HEK293 (cell line): ENCODE results near the gene GPX3.

Experiments
- CTCF ChIA-PET: fragments of 350-600 bp; formaldehyde crosslinking; extraction: SDS; loops from one replicate; lab custom pipeline; 2021; ENCODE audit warnings: antibody characterized with exemption; lab: Yijun Ruan, JAX
- POLR2A ChIA-PET: fragments of 300-600 bp; formaldehyde crosslinking; extraction: SDS; loops from one replicate; lab custom pipeline; 2020; ENCODE audit warnings: antibody characterized with exemption, inconsistent platforms; lab: Yijun Ruan, JAX
- H3K27ac ChIP-seq: fragments of 200-500 bp; sonication (Bioruptor generic); 2 replicates; pipeline ENCODE4 v1.5.1; 2014; ENCODE audit warnings: low read depth, low read length, control low read depth, inconsistent platforms; ENCODE audit errors: extremely low read depth
- H3K36me3 ChIP-seq, 2 experiments: fragments of 200-500 bp in 1 of 2; sonication (Bioruptor generic) in 1 of 2; 1 replicate in 1 of 2; 2 replicates in 1 of 2; pipeline ENCODE4 v1.5.1; 2014 to 2017; ENCODE audit warnings: inconsistent platforms in 2 of 2, low read length in 2 of 2; ENCODE audit not compliant: control insufficient read depth in 2 of 2, insufficient read depth in 1 of 2
- H3K4me1 ChIP-seq: fragments of 200-500 bp; sonication (Bioruptor generic); 2 replicates; pipeline ENCODE4 v1.5.1; 2014; ENCODE audit warnings: mild to moderate bottlenecking, low read length, inconsistent platforms; ENCODE audit not compliant: control insufficient read depth, insufficient read depth
- H3K4me3 ChIP-seq: 2 replicates; pipeline ENCODE4 v1.5.1; 2011; ENCODE audit warnings: low read depth, mild to moderate bottlenecking, control low read depth, low read length, moderate library complexity
- H3K9me3 ChIP-seq: fragments of 200-500 bp; sonication (Bioruptor generic); 2 replicates; pipeline ENCODE4 v1.5.1; 2014; ENCODE audit warnings: low read depth, low read length, inconsistent platforms; ENCODE audit not compliant: control insufficient read depth, insufficient read depth
- EGR2 ChIP-seq: fragments of 450-650 bp; formaldehyde crosslinking; IDR thresholded peaks from 2 replicates; pipeline ENCODE4 v1.5.1; 2016; ENCODE audit warnings: low read depth, missing biosample characterization, missing genetic modification characterization
- GLIS1 ChIP-seq: fragments of 450-650 bp; formaldehyde crosslinking; IDR thresholded peaks from 2 replicates; pipeline ENCODE4 v1.5.1; 2016; ENCODE audit warnings: missing biosample characterization, missing genetic modification characterization
- KLF9 ChIP-seq: fragments of 450-650 bp; formaldehyde crosslinking; IDR thresholded peaks from 2 replicates; pipeline ENCODE4 v1.5.1; 2016; ENCODE audit warnings: missing biosample characterization, missing genetic modification characterization, low read depth
- SP2 ChIP-seq: fragments of 450-650 bp; formaldehyde crosslinking; IDR thresholded peaks from 2 replicates; pipeline ENCODE4 v1.5.1; 2016; ENCODE audit warnings: missing biosample characterization, missing genetic modification characterization
- SP3 ChIP-seq: fragments of 450-650 bp; formaldehyde crosslinking; IDR thresholded peaks from 2 replicates; pipeline ENCODE4 v1.5.1; 2016; ENCODE audit warnings: missing biosample characterization, missing genetic modification characterization
- ZBTB17 ChIP-seq: fragments of 450-650 bp; formaldehyde crosslinking; IDR thresholded peaks from 2 replicates; pipeline ENCODE4 v1.5.1; 2016; ENCODE audit warnings: missing biosample characterization, missing genetic modification characterization
- ZBTB20 ChIP-seq: fragments of 450-650 bp; formaldehyde crosslinking; IDR thresholded peaks from 2 replicates; pipeline ENCODE4 v1.5.1; 2016; ENCODE audit warnings: missing biosample characterization, missing genetic modification characterization
- ZBTB7A ChIP-seq: fragments of 450-650 bp; formaldehyde crosslinking; IDR thresholded peaks from 2 replicates; pipeline ENCODE4 v1.5.1; 2016; ENCODE audit warnings: low read depth, missing biosample characterization, missing genetic modification characterization
- ZEB2 ChIP-seq: fragments of 450-650 bp; formaldehyde crosslinking; IDR thresholded peaks from 2 replicates; pipeline ENCODE4 v1.5.1; 2016; ENCODE audit warnings: missing biosample characterization, missing genetic modification characterization
- ZFHX2 ChIP-seq: fragments of 450-650 bp; formaldehyde crosslinking; conservative IDR thresholded peaks from 2 replicates; pipeline ENCODE4 v1.5.1; 2016; ENCODE audit warnings: missing biosample characterization, missing genetic modification characterization
- ZNF335 ChIP-seq: fragments of 450-650 bp; formaldehyde crosslinking; conservative IDR thresholded peaks from 2 replicates; pipeline ENCODE4 v1.5.1; 2016; ENCODE audit warnings: missing biosample characterization, missing genetic modification characterization
- ZNF341 ChIP-seq: fragments of 450-650 bp; formaldehyde crosslinking; IDR thresholded peaks from 2 replicates; pipeline ENCODE4; 2016; ENCODE audit warnings: low read depth, missing biosample characterization, missing genetic modification characterization
- ZNF366 ChIP-seq: fragments of 450-650 bp; formaldehyde crosslinking; conservative IDR thresholded peaks from 2 replicates; pipeline ENCODE4 v1.5.1; 2016; ENCODE audit warnings: missing biosample characterization, missing genetic modification characterization
- ZNF610 ChIP-seq: fragments of 450-650 bp; formaldehyde crosslinking; IDR thresholded peaks from 2 replicates; pipeline ENCODE4 v1.5.1; 2016; ENCODE audit warnings: missing biosample characterization, missing genetic modification characterization, borderline replicate concordance
- ZNF621 ChIP-seq: fragments of 450-650 bp; formaldehyde crosslinking; IDR thresholded peaks from 2 replicates; pipeline ENCODE4 v1.5.1; 2017; ENCODE audit warnings: missing biosample characterization, missing genetic modification characterization
- ZNF626 ChIP-seq: fragments of 450-650 bp; sonication (Bioruptor Pico); formaldehyde crosslinking; IDR thresholded peaks from 2 replicates; pipeline ENCODE4 v1.5.1; 2018; ENCODE audit warnings: missing biosample characterization, missing genetic modification characterization, inconsistent platforms
- ZNF629 ChIP-seq: fragments of 450-650 bp; formaldehyde crosslinking; IDR thresholded peaks from 2 replicates; pipeline ENCODE4 v1.5.1; 2017; ENCODE audit warnings: missing biosample characterization, missing genetic modification characterization
- ZNF777 ChIP-seq: fragments of 450-650 bp; formaldehyde crosslinking; IDR thresholded peaks from 2 replicates; pipeline ENCODE4 v1.5.1; 2017; ENCODE audit warnings: missing biosample characterization, missing genetic modification characterization, borderline replicate concordance
- ZSCAN30 ChIP-seq: fragments of 450-650 bp; IDR thresholded peaks from 2 replicates; pipeline ENCODE4 v1.5.1; 2018; ENCODE audit warnings: missing biosample characterization, mild to moderate bottlenecking, missing genetic modification characterization, moderate library complexity
- ZXDB ChIP-seq: fragments of 450-650 bp; formaldehyde crosslinking; IDR thresholded peaks from 2 replicates; pipeline ENCODE4 v1.5.1; 2016; ENCODE audit warnings: missing biosample characterization, missing genetic modification characterization
- TF ChIP-seq, protein P1 (sequence below): fragments of 450-650 bp; formaldehyde crosslinking; conservative IDR thresholded peaks from 2 replicates; pipeline ENCODE4 v1.5.1; 2016; ENCODE audit warnings: low read depth, missing biosample characterization, missing genetic modification characterization
- TF ChIP-seq, protein P2 (sequence below): fragments of 450-650 bp; formaldehyde crosslinking; IDR thresholded peaks from 2 replicates; pipeline ENCODE4 v1.5.1; 2016; ENCODE audit warnings: missing biosample characterization, missing genetic modification characterization
- TF ChIP-seq, protein P3 (sequence below): fragments of 450-650 bp; formaldehyde crosslinking; optimal IDR thresholded peaks from 2 replicates; pipeline ENCODE3; 2016; ENCODE audit warnings: missing biosample characterization, mild to moderate bottlenecking, missing genetic modification characterization
- TF ChIP-seq, protein P4 (sequence below): fragments of 450-650 bp; formaldehyde crosslinking; IDR thresholded peaks from 2 replicates; pipeline ENCODE4 v1.5.1; 2017; ENCODE audit warnings: missing biosample characterization, missing genetic modification characterization

GPX3 gene, protein sequence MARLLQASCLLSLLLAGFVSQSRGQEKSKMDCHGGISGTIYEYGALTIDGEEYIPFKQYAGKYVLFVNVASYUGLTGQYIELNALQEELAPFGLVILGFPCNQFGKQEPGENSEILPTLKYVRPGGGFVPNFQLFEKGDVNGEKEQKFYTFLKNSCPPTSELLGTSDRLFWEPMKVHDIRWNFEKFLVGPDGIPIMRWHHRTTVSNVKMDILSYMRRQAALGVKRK

DNA sequence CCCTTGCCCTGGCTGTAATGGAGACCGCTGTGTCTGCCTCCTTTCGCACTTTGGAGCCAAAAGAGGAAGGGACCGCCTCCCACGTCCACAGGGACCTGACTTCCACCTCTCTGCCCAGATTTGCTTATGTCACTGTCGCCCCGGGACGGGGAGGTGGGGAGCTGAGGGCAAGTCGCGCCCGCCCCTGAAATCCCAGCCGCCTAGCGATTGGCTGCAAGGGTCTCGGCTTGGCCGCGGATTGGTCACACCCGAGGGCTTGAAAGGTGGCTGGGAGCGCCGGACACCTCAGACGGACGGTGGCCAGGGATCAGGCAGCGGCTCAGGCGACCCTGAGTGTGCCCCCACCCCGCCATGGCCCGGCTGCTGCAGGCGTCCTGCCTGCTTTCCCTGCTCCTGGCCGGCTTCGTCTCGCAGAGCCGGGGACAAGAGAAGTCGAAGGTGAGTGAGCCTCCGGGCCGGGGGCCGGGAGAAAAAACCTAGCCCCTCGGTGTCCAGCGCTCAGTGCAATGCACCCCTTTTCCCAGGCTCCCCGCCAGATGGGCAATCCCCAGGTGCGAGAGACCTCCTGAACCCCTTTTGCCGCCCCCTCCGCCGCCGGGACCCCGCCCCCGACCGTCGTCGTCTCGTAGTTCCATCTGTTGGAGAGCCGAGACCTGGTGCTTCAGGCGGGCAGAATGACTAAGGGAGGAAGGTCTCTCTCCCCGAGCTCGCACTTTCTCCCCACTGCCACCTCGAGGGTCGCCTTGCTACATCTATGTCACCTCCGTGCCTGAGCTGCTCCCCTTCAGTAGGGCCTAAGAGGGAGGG, at the start of gene GPX3:
Gene GPX3, plus strand, starts transcription at position 288 of the 807 bp plus-strand sequence. Its CDS starts 64 bp downstream, at position 352.
- Histone ChIP-seq H3K4me3 (peak within 1 kb of the TSS; percentile 60), H3K9me3 (no peaks in the 10 kb centered on the region), H3K36me3 (no peaks in the 10 kb centered on the region), H3K4me1 (no peaks in the 10 kb centered on the region), H3K27ac (no peak within 1 kb of the TSS; the same call in 1 of the 2 replicates)
- POLR2A ChIA-PET, result interaction anchor here (0.9 to 1.3 kb wide), 2 partner anchors 10 to 232 kb away, joined by 3 read pairs; partner anchors contain the start of gene GM2A
- CTCF ChIA-PET, result interaction anchor here (0.7 to 1.4 kb wide), 3 partner anchors 31 to 187 kb away, joined by 4 to 5 read pairs (median 4); no protein-coding TSS in a partner anchor
- 0 out of 2 replicates have a peak, but pooled peaks have one; percentile 18 for TF ChIP-seq ZNF366 (tag by site-specific recombination)
- TF ChIP-seq ZNF335, result peak; percentile 100
- no peak for TF ChIP-seq ZNF610 (tag by site-specific recombination)
- TF ChIP-seq ZNF341, result peak; percentile 50
- TF ChIP-seq, protein P1, sequence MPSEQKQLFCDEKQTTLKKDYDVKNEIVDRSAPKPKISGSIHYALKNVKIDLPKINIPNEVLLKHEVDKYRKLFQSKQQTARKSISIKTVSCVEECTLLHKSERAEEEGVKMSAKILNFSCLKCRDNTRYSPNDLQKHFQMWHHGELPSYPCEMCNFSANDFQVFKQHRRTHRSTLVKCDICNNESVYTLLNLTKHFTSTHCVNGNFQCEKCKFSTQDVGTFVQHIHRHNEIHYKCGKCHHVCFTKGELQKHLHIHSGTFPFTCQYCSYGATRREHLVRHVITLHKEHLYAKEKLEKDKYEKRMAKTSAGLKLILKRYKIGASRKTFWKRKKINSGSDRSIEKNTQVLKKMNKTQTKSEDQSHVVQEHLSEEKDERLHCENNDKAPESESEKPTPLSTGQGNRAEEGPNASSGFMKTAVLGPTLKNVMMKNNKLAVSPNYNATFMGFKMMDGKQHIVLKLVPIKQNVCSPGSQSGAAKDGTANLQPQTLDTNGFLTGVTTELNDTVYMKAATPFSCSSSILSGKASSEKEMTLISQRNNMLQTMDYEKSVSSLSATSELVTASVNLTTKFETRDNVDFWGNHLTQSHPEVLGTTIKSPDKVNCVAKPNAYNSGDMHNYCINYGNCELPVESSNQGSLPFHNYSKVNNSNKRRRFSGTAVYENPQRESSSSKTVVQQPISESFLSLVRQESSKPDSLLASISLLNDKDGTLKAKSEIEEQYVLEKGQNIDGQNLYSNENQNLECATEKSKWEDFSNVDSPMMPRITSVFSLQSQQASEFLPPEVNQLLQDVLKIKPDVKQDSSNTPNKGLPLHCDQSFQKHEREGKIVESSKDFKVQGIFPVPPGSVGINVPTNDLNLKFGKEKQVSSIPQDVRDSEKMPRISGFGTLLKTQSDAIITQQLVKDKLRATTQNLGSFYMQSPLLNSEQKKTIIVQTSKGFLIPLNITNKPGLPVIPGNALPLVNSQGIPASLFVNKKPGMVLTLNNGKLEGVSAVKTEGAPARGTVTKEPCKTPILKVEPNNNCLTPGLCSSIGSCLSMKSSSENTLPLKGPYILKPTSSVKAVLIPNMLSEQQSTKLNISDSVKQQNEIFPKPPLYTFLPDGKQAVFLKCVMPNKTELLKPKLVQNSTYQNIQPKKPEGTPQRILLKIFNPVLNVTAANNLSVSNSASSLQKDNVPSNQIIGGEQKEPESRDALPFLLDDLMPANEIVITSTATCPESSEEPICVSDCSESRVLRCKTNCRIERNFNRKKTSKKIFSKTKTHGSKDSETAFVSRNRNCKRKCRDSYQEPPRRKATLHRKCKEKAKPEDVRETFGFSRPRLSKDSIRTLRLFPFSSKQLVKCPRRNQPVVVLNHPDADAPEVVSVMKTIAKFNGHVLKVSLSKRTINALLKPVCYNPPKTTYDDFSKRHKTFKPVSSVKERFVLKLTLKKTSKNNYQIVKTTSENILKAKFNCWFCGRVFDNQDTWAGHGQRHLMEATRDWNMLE (tag by site-specific recombination), result no peak
- TF ChIP-seq ZBTB17, result peak; percentile 21
- peak; percentile 41; the same call in 1 of the 2 replicates for TF ChIP-seq ZBTB20 (tag by site-specific recombination)
- TF ChIP-seq ZFHX2 (tag by site-specific recombination), result 0 out of 2 replicates have a peak, but pooled peaks have one; percentile 15
- peak; percentile 63 for TF ChIP-seq KLF9 (tag by site-specific recombination)
- TF ChIP-seq ZNF621 (tag by site-specific recombination), result no peak
- peak; percentile 35; the same call in 1 of the 2 replicates for TF ChIP-seq GLIS1
- TF ChIP-seq ZNF626 (tag by site-specific recombination), result no peak
- TF ChIP-seq SP2 (tag by site-specific recombination), result peak; percentile 89
- peak; percentile 48; the same call in 1 of the 2 replicates for TF ChIP-seq ZEB2
- peak; percentile 12; the same call in 1 of the 2 replicates for TF ChIP-seq EGR2 (tag by site-specific recombination)
- TF ChIP-seq, protein P2, sequence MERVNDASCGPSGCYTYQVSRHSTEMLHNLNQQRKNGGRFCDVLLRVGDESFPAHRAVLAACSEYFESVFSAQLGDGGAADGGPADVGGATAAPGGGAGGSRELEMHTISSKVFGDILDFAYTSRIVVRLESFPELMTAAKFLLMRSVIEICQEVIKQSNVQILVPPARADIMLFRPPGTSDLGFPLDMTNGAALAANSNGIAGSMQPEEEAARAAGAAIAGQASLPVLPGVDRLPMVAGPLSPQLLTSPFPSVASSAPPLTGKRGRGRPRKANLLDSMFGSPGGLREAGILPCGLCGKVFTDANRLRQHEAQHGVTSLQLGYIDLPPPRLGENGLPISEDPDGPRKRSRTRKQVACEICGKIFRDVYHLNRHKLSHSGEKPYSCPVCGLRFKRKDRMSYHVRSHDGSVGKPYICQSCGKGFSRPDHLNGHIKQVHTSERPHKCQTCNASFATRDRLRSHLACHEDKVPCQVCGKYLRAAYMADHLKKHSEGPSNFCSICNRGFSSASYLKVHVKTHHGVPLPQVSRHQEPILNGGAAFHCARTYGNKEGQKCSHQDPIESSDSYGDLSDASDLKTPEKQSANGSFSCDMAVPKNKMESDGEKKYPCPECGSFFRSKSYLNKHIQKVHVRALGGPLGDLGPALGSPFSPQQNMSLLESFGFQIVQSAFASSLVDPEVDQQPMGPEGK (tag by site-specific recombination), result peak; percentile 87
- 0 out of 2 replicates have a peak, but pooled peaks have one; percentile 21 for TF ChIP-seq ZXDB (tag by site-specific recombination)
- TF ChIP-seq ZBTB7A (tag by site-specific recombination), result 0 out of 2 replicates have a peak, but pooled peaks have one; percentile 35
- TF ChIP-seq ZSCAN30 (tag by site-specific recombination), result no peak
- peak; percentile 35; the same call in 1 of the 2 replicates for TF ChIP-seq ZNF629 (tag by site-specific recombination)
- TF ChIP-seq, protein P3, sequence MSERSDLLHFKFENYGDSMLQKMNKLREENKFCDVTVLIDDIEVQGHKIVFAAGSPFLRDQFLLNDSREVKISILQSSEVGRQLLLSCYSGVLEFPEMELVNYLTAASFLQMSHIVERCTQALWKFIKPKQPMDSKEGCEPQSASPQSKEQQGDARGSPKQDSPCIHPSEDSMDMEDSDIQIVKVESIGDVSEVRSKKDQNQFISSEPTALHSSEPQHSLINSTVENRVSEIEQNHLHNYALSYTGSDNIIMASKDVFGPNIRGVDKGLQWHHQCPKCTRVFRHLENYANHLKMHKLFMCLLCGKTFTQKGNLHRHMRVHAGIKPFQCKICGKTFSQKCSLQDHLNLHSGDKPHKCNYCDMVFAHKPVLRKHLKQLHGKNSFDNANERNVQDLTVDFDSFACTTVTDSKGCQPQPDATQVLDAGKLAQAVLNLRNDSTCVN (tag by site-specific recombination), result peak; percentile 11
- TF ChIP-seq SP3 (tag by site-specific recombination), result peak; percentile 38; the same call in 1 of the 2 replicates
- peak; percentile 71; the same call in 1 of the 2 replicates for TF ChIP-seq ZNF777 (tag by site-specific recombination)
- TF ChIP-seq, protein P4, sequence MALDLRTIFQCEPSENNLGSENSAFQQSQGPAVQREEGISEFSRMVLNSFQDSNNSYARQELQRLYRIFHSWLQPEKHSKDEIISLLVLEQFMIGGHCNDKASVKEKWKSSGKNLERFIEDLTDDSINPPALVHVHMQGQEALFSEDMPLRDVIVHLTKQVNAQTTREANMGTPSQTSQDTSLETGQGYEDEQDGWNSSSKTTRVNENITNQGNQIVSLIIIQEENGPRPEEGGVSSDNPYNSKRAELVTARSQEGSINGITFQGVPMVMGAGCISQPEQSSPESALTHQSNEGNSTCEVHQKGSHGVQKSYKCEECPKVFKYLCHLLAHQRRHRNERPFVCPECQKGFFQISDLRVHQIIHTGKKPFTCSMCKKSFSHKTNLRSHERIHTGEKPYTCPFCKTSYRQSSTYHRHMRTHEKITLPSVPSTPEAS (tag by site-specific recombination), result no peak
